Activated CD4-positive, alpha-beta T cell treated with anti-CD3 and anti-CD28 coated beads for 24 hours (primary cell): ENCODE measurements around the gene ATXN1.

ENCODE experiments used
- DNase-seq, 2 donors: peaks; one replicate each; pipeline ENCODE4 v3.0.0-alpha.2; 2020; ENCODE audit warnings: low read depth in 2 of 2

ATXN1 gene

DNA sequence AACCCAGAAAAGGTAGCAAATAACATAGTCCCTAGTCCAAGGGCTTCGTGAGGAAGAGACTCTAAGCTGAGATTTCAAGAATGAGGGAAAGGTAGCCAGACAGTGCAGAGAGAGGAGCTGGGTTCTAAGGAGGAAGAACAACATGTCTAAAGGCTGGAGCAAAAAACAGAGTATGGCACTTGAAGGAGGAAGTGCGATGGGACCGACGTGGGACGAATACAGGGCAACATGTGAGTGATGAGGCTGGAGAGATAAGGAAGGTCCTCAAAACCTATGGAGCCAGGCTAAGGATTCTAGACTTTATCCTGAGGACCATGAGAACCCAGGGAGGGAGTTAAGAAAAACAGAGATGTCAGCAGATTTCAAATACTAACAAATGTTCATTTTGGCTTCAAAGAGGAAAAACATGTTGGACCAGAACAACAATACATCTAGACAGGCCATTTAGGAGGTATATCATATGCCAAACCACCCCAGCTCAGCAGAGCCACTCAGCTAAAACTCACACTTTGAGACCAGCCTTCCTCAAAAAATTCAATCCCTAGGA lies 17.5 kb downstream of the ATXN1 start:
- no peak for DNase-seq

- no peak for DNase-seq
Observed at GRCh38 chr6:16742116-16742515, 19.1 kb downstream of the ATXN1 start.

DNA sequence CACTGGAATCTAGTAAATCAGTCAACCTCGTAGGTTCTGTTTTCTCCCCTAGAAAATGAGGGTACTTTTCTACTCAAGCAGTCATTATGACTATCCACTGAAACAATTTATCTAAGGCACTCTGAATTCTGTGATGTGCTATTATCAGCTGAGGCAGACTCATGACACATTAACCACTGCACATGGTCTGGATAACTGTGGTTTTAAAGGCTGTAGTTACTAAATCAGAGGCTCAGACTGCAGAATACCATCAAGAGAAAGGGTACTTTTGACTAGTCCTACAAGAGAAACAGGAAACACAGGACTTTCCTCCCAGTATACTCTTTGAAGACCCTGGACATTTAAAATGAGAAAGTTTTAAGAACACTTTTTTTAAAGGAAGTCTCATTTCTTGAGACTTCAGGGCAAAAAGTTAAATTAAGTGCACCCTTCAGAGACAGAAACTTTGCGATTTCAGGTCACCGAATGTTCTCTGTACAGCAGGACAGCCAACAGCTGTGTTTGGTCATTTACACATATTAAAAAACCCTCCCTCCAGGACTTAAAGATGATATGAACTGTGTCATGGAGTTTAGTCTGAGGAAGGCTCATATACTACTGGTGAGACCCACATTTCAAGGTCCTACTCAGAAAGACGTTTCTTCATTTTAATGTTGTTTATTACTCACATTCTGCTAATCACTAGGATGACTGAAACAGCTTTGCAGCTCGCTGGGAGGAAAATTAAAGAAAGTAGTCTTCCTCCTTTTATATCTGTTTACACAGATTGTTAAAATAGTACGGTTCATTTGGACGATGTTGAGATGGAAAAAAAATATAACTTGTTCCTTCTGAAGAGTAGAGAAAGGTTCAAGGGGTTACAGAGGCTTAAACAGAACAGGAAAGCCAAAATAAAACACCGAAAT lies 19.9 kb downstream of the ATXN1 start:
- DNase-seq, result no peak

GRCh38 chr6:16740097-16740496 lies 21.2 kb downstream of the ATXN1 start:
- no peak for DNase-seq

GRCh38 chr6:16739329-16739801 lies 21.9 kb downstream of the ATXN1 start:
- DNase-seq, result no peak

GRCh38 chr6:16737925-16738324 lies 23.3 kb downstream of the ATXN1 start:
- no peak for DNase-seq

GRCh38 chr6:16736856-16737775 lies 24.1 kb downstream of the ATXN1 start:
- no peak for DNase-seq

GRCh38 chr6:16735014-16735413 lies 26.2 kb downstream of the ATXN1 start:
- no peak for DNase-seq

DNA sequence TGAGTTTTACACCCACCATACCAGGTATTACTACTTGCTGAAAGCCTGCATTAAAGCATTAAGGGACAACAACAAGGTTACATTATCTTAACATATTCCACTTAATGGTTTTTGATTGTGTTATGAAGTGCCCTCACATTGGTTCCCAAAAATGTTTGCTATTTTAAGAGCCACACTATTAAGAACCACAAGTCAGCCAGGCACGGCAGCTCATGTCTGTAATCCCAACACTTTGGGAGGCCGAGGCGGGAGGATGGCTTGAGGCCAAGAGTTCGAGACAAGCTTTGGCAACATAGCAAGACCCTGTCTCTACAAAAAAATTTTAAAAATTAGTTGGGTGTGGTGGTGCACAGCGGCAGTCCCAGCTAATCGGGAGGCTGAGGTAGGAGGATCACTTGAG lies 28.2 kb downstream of the ATXN1 start:
- DNase-seq, result no peak

DNA sequence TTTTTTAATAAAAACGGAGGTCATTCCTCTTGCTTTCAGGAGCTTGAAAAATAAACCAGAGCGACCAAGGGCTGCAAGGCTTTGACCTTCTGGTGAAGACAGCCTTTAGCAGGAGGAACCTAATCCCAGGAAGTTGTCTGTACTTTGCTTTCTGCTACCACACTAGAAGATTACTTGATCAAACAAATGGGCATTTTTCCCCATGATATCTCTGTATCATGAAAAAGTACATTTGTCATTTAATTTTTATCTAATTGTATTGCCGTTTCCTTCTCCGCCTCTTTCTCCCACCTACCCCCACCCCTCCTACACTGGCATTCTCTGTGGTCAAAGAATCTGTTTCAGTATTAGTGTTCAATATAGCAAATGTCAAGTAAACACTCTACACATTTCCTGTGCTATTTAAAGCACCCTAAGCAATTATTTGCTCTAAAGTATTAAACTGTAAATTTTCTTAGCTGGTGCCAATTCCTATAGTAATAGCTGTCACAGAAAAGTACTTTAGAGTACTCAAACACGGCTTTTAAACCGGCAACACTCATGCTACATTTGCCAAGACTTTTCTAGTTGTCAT lies 29.7 kb downstream of the ATXN1 start:
- DNase-seq, result no peak

GRCh38 chr6:16730738-16731477 lies 30.4 kb downstream of the ATXN1 start:
- DNase-seq, result no peak

GRCh38 chr6:16729744-16730143 lies 31.5 kb downstream of the ATXN1 start:
- DNase-seq, result no peak

- DNase-seq, result no peak
Observed at GRCh38 chr6:16729183-16729691, 32.0 kb downstream of the ATXN1 start.

DNA sequence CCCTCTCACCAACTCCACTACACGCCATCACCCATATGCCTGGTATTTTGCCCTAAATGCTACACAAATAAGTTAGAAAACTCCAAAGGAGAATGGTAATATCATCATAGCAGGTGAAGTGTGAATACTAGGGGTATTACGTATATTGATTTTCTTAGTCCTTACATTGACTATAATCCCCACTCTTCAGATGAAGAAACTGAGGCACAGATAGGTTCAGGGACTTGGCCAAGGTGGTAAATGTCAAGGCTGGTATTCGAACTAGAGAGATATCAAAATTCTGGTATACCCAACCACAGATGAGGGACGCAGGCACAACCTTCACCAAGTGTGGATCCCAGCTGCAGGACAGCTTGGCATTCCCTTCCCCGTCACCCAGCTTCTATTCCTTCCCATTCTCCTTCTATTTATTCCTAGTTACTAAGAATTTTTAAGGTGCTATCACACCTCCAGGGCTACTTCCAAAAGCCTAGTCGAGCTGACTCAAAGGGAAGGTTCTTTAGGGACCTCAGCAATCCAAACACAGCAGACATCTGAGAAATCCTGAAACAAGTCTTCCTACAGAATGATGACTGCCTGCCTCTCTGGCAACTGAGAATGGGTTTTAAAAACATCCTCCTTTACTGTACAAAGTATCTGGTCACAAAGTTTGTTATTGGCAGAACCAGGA lies 32.6 kb downstream of the ATXN1 start:
- DNase-seq, result no peak

GRCh38 chr6:16727996-16728395 lies 33.3 kb downstream of the ATXN1 start:
- DNase-seq, result no peak

GRCh38 chr6:16725145-16725864 lies 36.0 kb downstream of the ATXN1 start:
- DNase-seq, result no peak

DNA sequence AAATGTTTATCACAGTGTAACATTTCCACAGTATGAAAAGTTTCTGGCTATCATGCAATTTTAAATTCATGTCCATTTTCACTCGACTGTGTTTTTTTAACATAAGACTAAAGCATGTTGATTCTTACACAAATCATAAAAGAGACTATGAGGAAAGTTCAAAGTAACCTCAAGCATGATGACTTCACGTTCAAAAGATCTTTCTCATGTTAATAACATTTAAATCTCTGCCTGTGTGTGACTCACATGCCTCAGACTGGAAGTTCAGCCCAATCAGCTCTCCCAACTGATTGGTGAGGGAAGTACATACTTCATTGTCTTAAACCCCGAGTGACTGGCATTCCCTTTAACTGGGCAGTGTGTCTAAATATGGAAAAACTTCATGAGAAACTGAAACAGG lies 37.4 kb downstream of the ATXN1 start:
- no peak for DNase-seq

GRCh38 chr6:16723402-16723801 lies 37.9 kb downstream of the ATXN1 start:
- DNase-seq, result no peak

DNA sequence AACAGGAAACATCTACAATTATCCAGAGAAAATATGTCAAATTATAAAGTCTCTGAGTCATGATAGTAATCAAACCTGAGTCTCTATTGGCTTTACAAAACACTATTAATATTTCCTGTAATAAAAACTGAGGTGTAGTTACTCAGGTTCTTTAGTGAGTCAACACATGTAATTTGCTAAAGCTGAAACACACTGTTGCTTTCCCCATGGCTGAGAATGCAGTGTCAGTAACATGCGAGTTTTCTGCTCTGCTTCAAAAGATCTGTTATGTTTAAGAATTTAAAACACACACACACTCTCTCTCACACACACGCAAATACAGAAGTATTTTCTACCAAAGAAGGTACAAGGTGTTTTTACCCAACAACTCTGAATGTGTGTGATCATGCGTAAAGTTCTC lies 38.6 kb downstream of the ATXN1 start:
- no peak for DNase-seq

DNA sequence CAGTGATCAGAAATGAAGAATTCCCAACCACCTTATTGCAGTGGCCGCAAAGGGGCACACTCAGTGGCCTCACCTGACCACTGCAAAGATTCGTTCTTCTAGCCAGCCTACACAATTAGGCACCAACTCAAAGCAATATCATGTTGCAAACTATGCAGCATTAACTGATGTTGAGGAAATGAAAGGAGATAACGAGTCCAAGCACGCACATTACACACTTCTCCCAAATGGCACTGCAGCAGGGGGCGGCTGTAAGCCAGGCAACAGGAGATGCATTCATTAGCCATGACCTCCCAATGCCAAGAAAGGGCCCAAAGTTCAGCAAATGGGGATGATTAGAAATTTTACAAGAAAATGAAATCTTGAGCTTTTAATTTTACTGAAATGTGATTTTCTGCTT lies 39.3 kb downstream of the ATXN1 start:
- no peak for DNase-seq
